Left ventricle myocardium superior (tissue), 1 donor: ENCODE measurements around the gene ITGAL. TPM values are rescaled to one million over a fixed set of nuclear protein-coding genes. Genes with fewer than 3 reads are reported as not detected.
"Not testable (repeated sequence)": the region's sequence is repeated elsewhere in the genome, so short reads cannot be mapped to it uniquely, and the experiment has no call there.

Source experiments
- ATAC-seq: fragments of 200-7000 bp; cut with Tn5 transposase; one replicate; pipeline ENCODE4 v1.9.1; 2020; ENCODE audit warnings: mild to moderate bottlenecking, moderate library complexity
- DNase-seq: peaks from one replicate; pipeline ENCODE4 v3.0.0-alpha.2; 2020
- intact Hi-C: fragments of 100-400 bp; cut with micrococcal nuclease; formaldehyde crosslinking; loops from one replicate; pipeline ENCODE4 v1.11.0; 2022
- total RNA-seq: library from RNA; stranded (reverse); fragmentation: NEBNext Ultra II Directional; extraction: Animal tissue kit (Norgen Biotek cat#: 25700); gene quantifications from one replicate; pipeline ENCODE4 v1.2.1, GENCODE V29; 2021
- donor health status: DM: no; HTN: yes; CAD: no; lungs with severe emphysema.

ITGAL gene
- total RNA-seq, 1 donor from 2014 or later = 3.3 TPM

- ATAC-seq, intact Hi-C loops, DNase-seq: not testable (repeated sequence)
Measured at GRCh38 chr16:30522702-30523463, 50.3 kb downstream of the ITGAL start.

- DNase-seq (peak; percentile 72), ATAC-seq (no peak)
- intact Hi-C loops = no loop called here
Measured at GRCh38 chr16:30523768-30524574, 51.4 kb downstream of the ITGAL start.

GRCh38 chr16:30524575-30525568 lies 52.3 kb downstream of the ITGAL start:
- DNase-seq (peak; percentile 41), ATAC-seq (no peak)
- intact Hi-C loops = no loop called here

- DNase-seq (no peak), ATAC-seq (no peak)
- intact Hi-C loops = no loop called here
Measured at GRCh38 chr16:30525844-30526136, 53.2 kb downstream of the ITGAL start.

- ATAC-seq = peak; percentile 64
- DNase-seq = peak; percentile 84
- intact Hi-C loops = no loop called here
Measured at GRCh38 chr16:30526137-30526822, 53.7 kb downstream of the ITGAL start, which contains the start of gene ZNF768. Gene ZNF768, minus strand, starts transcription at chr16:30526566. Its CDS starts 153 bp downstream, at chr16:30526413.

DNA sequence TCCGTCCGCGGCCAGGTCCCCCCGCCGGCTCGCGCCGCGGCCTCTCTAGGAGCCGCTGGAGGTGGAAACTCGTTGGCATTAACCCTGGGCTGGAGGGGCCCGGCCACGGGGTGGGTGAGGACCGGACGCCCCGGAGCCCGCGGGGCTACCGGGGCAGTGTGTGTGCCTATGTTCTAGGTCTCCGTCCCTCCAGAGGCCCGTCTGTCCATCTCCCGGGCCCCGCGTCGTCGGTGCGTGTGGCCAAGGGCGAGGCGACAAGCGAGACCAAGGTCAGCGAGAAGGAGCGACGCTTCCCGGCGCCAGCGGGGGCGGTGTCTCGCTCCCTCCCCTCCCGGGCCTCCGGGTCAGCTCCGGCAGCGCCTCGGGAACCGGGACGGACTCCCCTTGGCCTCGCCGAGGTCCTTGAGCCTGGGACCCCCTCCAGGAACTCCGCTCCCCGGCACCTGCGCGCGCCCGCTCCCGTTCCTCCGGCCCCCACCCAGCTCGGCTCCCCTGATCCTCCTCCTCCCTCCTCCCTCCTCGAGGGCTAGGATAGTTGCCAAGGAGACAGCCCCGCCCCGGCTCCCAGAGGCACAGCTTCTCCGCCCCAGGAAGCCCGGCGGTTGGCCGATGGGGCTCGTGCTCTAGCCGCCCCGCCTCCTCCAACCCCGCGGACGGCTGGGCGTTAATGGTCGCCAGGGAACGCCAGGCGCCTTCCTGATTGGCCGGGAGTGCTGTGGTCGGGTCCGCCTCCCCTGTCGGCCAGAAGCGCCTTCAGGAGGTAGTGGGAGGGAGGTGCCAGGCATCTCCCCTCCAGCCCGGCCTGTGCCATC lies 54.5 kb downstream of the ITGAL start:
- DNase-seq = peak; percentile 99
- peak; percentile 93 for ATAC-seq
- intact Hi-C loops = no loop called here

DNA sequence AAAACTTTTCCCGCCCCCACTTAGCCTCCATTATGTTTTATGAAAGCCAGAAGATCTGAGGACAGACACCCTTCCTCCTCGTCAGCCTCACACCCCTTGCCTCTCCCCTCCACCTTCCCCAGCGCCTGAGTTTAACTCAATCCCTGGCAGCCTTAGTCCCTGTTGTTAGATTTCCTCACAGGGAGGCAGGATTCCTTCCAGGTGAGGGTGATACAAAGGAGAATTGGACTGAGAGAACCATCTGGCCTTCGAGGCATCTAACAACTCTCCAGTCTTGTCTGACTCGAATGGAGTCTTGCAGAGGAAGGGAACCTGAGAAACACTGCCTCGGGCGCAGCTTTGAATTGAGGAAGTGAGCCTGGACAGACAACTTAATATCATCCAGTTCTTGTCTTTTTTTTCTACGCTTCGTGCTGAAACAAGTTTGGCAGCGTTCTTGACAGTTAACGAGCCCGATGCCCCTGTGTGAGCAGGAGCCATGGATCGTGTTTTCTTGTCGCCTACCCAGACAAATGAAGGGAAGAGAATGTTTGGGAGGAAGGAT lies 55.2 kb downstream of the ITGAL start:
- DNase-seq = no peak
- ATAC-seq = no peak
- intact Hi-C loops = no loop called here

GRCh38 chr16:30528799-30529457 lies 56.4 kb downstream of the ITGAL start:
- DNase-seq (no peak), ATAC-seq (no peak)
- intact Hi-C loops = no loop called here

GRCh38 chr16:30530163-30531037 lies 57.9 kb downstream of the ITGAL start:
- ATAC-seq = no peak
- DNase-seq = no peak
- intact Hi-C loops = no loop called here

- ATAC-seq = no peak
- intact Hi-C loops = no loop called here
- DNase-seq = no peak
Measured at GRCh38 chr16:30532285-30533145, 60.0 kb downstream of the ITGAL start.

DNA sequence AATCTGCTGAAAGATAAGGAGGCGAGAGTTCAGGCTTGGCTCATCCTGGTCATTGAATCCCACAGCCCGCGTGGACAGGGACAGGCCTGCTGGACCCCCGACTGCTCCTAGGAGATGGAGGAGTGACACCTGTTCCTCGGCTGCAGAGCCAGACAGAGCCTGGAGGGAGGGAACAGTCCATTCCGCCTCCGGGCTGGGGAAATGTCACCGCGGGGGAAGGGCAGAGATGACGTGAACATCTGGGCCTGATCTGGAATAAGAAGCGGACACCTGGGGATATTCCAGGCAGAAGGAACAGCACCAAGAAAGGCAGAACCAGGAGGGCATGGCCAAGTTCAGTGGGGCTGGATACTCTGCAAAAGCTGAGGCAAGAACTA lies 60.6 kb downstream of the ITGAL start:
- no peak for DNase-seq
- intact Hi-C loops = no loop called here
- ATAC-seq = no peak

- peak; percentile 2 for ATAC-seq
- intact Hi-C loops = no loop called here
- no peak for DNase-seq
Measured at GRCh38 chr16:30533748-30534367, 61.3 kb downstream of the ITGAL start.

DNA sequence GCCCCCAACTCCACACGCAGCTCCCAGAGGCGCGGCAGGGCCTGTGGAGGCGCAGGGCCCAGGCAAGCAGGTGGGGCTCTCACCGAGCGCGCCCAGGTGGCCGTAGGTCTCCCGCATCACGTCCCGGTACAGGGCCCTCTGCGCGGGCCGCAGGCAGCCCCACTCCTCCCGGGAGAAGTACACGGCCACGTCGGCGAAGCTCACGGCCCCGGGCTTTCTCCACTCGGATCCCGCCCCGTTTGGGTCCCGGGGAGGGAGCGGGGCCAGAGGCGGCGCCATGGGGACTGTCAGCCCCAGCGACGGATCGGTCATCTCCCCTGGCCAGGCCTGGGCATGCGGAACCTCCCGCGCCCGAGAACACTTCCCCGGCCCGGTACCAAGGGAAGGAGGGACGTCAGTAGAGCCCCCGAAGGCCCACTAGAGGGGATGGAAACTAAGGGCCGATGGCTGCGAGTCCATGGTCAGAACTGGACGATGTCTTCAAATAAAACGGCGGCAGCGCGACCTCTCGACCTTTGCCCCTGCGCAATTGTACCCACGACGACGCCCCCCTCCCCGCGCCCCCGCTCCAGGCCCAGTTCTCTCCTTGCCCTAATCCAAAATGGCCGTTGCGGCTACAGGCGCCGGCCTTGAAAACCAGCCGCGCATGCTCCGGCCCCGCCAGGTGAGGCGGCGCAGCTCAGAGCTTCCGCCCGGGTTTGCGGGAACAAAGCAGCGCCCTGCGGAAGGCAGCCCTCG lies 62.0 kb downstream of the ITGAL start, which contains the start of gene ZNF747:
TSS of gene ZNF747 (minus strand) at position 491 of the 738 bp plus-strand sequence. CDS start at position 312, 179 bp downstream.
- peak; percentile 88 for ATAC-seq
- DNase-seq = peak; percentile 96
- intact Hi-C loops = no loop called here

DNA sequence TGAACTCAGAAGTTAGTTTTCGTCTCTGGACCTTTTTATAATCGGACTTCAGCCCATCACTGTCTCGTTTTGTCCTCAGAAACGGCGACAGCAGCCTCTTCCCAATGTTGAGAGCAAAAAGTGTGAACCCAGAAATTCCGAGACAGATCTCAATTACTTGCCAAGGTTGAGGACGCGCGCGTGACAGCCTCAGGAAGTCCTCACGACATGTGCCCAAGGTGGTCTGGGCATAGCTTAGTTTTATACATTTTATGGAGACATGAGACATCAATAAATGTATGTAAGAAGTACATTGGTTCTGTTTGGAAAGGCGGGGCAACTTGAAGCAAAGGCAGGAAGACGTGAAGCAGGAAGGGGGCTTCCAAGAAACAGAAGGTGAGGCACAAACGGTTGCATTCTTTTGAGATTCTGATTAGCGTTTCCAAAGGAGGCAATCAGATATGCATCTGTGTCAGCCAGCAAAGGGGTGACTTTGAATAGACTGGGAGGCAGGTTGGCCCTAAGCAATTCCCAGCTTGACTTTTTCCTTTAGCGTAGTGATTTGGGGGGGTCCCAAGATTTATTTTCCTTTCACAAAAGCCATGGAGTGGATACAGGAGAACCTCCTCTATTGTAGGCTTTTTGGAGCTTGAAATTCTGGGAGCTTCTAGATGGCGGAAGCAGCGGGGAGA lies 62.7 kb downstream of the ITGAL start:
- ATAC-seq (peak; percentile 0), DNase-seq (no peak)
- intact Hi-C loops = no loop called here
